ENCODE measurements around the gene OR5K2. TPM values are rescaled to one million over a fixed set of nuclear protein-coding genes. Genes with fewer than 3 reads are reported as not detected.

The OR5K2 gene
- total RNA-seq, 1 experiment from 2014 or later = not detected

DNA sequence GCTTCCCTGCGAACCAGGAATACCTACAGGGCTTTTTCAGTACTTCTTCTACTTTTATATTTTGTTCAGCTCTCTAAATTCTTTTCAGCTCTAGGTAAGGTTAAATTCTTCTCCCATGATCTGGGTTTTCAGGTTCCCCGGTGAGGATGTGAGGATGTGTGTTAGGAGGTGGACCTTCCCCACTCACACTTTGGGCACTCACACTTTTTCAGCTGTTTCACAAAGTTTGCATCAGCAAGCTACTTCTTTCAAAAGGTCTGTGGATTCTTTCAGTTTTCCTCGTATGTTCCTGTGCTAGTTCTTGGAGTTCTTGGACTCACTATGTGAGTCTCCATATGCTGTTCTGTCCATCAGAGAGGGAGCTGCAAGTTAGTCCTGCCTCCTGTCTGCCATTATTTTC is 13.9 kb upstream of the OR5K2 start (continued):
- TF ChIP-seq, protein P1, sequence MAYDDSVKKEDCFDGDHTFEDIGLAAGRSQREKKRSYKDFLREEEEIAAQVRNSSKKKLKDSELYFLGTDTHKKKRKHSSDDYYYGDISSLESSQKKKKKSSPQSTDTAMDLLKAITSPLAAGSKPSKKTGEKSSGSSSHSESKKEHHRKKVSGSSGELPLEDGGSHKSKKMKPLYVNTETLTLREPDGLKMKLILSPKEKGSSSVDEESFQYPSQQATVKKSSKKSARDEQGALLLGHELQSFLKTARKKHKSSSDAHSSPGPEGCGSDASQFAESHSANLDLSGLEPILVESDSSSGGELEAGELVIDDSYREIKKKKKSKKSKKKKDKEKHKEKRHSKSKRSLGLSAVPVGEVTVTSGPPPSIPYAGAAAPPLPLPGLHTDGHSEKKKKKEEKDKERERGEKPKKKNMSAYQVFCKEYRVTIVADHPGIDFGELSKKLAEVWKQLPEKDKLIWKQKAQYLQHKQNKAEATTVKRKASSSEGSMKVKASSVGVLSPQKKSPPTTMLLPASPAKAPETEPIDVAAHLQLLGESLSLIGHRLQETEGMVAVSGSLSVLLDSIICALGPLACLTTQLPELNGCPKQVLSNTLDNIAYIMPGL (CRISPR knock-in tag; IDR thresholded peaks at IDR 0.05) = no peak
- TF ChIP-seq JUN (CRISPR knock-in tag; IDR thresholded peaks at IDR 0.05) (no peak), OVOL2 (CRISPR knock-in tag; IDR thresholded peaks at IDR 0.05; ENCODE audit: borderline replicate concordance) (no peak)
- TF ChIP-seq, protein P2, sequence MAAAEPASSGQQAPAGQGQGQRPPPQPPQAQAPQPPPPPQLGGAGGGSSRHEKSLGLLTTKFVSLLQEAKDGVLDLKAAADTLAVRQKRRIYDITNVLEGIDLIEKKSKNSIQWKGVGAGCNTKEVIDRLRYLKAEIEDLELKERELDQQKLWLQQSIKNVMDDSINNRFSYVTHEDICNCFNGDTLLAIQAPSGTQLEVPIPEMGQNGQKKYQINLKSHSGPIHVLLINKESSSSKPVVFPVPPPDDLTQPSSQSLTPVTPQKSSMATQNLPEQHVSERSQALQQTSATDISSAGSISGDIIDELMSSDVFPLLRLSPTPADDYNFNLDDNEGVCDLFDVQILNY (CRISPR knock-in tag; IDR thresholded peaks at IDR 0.05) = no peak
- TF ChIP-seq, protein P3, sequence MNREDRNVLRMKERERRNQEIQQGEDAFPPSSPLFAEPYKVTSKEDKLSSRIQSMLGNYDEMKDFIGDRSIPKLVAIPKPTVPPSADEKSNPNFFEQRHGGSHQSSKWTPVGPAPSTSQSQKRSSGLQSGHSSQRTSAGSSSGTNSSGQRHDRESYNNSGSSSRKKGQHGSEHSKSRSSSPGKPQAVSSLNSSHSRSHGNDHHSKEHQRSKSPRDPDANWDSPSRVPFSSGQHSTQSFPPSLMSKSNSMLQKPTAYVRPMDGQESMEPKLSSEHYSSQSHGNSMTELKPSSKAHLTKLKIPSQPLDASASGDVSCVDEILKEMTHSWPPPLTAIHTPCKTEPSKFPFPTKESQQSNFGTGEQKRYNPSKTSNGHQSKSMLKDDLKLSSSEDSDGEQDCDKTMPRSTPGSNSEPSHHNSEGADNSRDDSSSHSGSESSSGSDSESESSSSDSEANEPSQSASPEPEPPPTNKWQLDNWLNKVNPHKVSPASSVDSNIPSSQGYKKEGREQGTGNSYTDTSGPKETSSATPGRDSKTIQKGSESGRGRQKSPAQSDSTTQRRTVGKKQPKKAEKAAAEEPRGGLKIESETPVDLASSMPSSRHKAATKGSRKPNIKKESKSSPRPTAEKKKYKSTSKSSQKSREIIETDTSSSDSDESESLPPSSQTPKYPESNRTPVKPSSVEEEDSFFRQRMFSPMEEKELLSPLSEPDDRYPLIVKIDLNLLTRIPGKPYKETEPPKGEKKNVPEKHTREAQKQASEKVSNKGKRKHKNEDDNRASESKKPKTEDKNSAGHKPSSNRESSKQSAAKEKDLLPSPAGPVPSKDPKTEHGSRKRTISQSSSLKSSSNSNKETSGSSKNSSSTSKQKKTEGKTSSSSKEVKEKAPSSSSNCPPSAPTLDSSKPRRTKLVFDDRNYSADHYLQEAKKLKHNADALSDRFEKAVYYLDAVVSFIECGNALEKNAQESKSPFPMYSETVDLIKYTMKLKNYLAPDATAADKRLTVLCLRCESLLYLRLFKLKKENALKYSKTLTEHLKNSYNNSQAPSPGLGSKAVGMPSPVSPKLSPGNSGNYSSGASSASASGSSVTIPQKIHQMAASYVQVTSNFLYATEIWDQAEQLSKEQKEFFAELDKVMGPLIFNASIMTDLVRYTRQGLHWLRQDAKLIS (CRISPR knock-in tag; IDR thresholded peaks at IDR 0.05; ENCODE audit: borderline replicate concordance) = no peak

DNA sequence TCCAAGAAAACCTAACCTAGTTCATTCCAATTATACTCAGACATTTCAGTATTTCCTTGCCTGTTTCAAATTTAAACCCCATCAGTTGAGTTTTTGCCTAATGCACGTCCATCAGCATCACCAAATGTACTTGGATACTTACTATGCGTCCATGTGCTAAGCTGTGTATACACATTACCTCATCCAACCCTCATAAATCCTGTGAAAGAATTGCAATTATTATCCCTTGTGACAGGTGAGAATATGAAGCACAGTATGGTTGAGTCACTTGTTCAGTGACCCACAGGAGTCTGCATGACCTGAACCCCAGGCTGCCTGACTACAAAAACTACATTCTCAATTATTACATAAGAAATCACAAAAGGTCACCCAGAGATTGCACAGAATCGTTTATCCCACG is 2.5 kb downstream of the OR5K2 start:
- no peaks in the 10 kb centered on the region for H3K9me3 Mint-ChIP-seq
- TF ChIP-seq TP53 (CRISPR knock-in tag; IDR thresholded peaks at IDR 0.05) (no peak), SMAD3 (CRISPR knock-in tag; IDR thresholded peaks at IDR 0.05; ENCODE audit: borderline replicate concordance) (no peak), TCF7 (CRISPR knock-in tag; IDR thresholded peaks at IDR 0.05; ENCODE audit: low read depth) (no peak), SMAD4 (CRISPR knock-in tag; IDR thresholded peaks at IDR 0.05) (no peak), NFATC4 (CRISPR knock-in tag; IDR thresholded peaks at IDR 0.05) (no peak), EMX1 (CRISPR knock-in tag; IDR thresholded peaks at IDR 0.05) (no peak), ZNF232 (CRISPR knock-in tag; IDR thresholded peaks at IDR 0.05) (no peak), ZBTB21 (CRISPR knock-in tag; IDR thresholded peaks at IDR 0.05; ENCODE audit: borderline replicate concordance) (no peak), HMGA2 (CRISPR knock-in tag; IDR thresholded peaks at IDR 0.05) (no peak), ZNF263 (CRISPR knock-in tag; IDR thresholded peaks at IDR 0.05; ENCODE audit: low read depth) (no peak), CREM (CRISPR knock-in tag; IDR thresholded peaks at IDR 0.05) (no peak), FOXJ3 (CRISPR knock-in tag; IDR thresholded peaks at IDR 0.05; ENCODE audit: borderline replicate concordance) (no peak), SP1 (CRISPR knock-in tag; conservative IDR thresholded peaks at IDR 0.05) (no peak)
- TF ChIP-seq, protein P4, sequence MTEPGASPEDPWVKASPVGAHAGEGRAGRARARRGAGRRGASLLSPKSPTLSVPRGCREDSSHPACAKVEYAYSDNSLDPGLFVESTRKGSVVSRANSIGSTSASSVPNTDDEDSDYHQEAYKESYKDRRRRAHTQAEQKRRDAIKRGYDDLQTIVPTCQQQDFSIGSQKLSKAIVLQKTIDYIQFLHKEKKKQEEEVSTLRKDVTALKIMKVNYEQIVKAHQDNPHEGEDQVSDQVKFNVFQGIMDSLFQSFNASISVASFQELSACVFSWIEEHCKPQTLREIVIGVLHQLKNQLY (CRISPR knock-in tag; IDR thresholded peaks at IDR 0.05) = no peak
- TF ChIP-seq, protein P5, sequence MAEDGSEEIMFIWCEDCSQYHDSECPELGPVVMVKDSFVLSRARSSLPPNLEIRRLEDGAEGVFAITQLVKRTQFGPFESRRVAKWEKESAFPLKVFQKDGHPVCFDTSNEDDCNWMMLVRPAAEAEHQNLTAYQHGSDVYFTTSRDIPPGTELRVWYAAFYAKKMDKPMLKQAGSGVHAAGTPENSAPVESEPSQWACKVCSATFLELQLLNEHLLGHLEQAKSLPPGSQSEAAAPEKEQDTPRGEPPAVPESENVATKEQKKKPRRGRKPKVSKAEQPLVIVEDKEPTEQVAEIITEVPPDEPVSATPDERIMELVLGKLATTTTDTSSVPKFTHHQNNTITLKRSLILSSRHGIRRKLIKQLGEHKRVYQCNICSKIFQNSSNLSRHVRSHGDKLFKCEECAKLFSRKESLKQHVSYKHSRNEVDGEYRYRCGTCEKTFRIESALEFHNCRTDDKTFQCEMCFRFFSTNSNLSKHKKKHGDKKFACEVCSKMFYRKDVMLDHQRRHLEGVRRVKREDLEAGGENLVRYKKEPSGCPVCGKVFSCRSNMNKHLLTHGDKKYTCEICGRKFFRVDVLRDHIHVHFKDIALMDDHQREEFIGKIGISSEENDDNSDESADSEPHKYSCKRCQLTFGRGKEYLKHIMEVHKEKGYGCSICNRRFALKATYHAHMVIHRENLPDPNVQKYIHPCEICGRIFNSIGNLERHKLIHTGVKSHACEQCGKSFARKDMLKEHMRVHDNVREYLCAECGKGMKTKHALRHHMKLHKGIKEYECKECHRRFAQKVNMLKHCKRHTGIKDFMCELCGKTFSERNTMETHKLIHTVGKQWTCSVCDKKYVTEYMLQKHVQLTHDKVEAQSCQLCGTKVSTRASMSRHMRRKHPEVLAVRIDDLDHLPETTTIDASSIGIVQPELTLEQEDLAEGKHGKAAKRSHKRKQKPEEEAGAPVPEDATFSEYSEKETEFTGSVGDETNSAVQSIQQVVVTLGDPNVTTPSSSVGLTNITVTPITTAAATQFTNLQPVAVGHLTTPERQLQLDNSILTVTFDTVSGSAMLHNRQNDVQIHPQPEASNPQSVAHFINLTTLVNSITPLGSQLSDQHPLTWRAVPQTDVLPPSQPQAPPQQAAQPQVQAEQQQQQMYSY (CRISPR knock-in tag; IDR thresholded peaks at IDR 0.05) = no peak
- TF ChIP-seq, protein P6, sequence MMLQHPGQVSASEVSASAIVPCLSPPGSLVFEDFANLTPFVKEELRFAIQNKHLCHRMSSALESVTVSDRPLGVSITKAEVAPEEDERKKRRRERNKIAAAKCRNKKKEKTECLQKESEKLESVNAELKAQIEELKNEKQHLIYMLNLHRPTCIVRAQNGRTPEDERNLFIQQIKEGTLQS (CRISPR knock-in tag; conservative IDR thresholded peaks at IDR 0.05) = no peak
- TF ChIP-seq, protein P7, sequence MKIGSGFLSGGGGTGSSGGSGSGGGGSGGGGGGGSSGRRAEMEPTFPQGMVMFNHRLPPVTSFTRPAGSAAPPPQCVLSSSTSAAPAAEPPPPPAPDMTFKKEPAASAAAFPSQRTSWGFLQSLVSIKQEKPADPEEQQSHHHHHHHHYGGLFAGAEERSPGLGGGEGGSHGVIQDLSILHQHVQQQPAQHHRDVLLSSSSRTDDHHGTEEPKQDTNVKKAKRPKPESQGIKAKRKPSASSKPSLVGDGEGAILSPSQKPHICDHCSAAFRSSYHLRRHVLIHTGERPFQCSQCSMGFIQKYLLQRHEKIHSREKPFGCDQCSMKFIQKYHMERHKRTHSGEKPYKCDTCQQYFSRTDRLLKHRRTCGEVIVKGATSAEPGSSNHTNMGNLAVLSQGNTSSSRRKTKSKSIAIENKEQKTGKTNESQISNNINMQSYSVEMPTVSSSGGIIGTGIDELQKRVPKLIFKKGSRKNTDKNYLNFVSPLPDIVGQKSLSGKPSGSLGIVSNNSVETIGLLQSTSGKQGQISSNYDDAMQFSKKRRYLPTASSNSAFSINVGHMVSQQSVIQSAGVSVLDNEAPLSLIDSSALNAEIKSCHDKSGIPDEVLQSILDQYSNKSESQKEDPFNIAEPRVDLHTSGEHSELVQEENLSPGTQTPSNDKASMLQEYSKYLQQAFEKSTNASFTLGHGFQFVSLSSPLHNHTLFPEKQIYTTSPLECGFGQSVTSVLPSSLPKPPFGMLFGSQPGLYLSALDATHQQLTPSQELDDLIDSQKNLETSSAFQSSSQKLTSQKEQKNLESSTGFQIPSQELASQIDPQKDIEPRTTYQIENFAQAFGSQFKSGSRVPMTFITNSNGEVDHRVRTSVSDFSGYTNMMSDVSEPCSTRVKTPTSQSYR (CRISPR knock-in tag; IDR thresholded peaks at IDR 0.05) = no peak
- ChIA-PET CTCF (no interaction called here), POLR2A (no interaction called here)
- no peaks in the 10 kb centered on the region for H3K27me3 Mint-ChIP-seq (ENCODE audit: low read depth)
- H3K4me3 Mint-ChIP-seq = no peak overlapping the region
- no peak overlapping the region for H3K27ac Mint-ChIP-seq
- no peaks in the 10 kb centered on the region for H3K36me3 Mint-ChIP-seq
- no peak for ATAC-seq
- DNase-seq (ENCODE audit: low spot score) = no peak
- no peaks in the 10 kb centered on the region for H3K4me1 Mint-ChIP-seq

Data from WTC11 (cell line).